Lower leg skin (tissue), 4 donors: ENCODE data around the gene MBD3L5. TPM values are rescaled to one million over a fixed set of nuclear protein-coding genes. Genes with fewer than 3 reads are reported as not detected.
"Not testable (repeated sequence)": the region's sequence is repeated elsewhere in the genome, so short reads cannot be mapped to it uniquely, and the experiment has no call there.

Experiments used
- DNase-seq, 2 donors: peaks; one replicate each; pipeline ENCODE4 v3.0.0-alpha.2; 2019; ENCODE audit warnings: low spot score in 2 of 2
- H3K4me3 ChIP-seq: fragments of 200-600 bp; sonication (generic); 2 replicates; pipeline ENCODE4 v1.5.1; 2017; ENCODE audit warnings: mild to moderate bottlenecking, low read depth; ENCODE audit not compliant: poor library complexity, severe bottlenecking
- POLR2A ChIP-seq, 2 donors: fragments of 450-650 bp; IDR thresholded peaks; one replicate each; pipeline ENCODE4 v1.6.1; 2016 to 2017; ENCODE audit warnings: antibody characterized with exemption in 2 of 2, mild to moderate bottlenecking in 1 of 2, moderate library complexity in 1 of 2
- WGBS, 2 donors: methylation state at CpG; one replicate each; pipeline ENCODE4 v1.1.5; 2018; 5-methylcytosine and 5-hydroxymethylcytosine counted together
- intact Hi-C: fragments of 100-400 bp; cut with DNase I; formaldehyde crosslinking; loops from one replicate; pipeline ENCODE4 v1.15.0; 2023; ENCODE audit warnings: low total_unique reads
- total RNA-seq, 4 donors: library from RNA; depleted of rRNA; stranded (reverse); fragments of >200 nt; gene quantifications; one replicate each; pipeline ENCODE4 v1.1.0, GENCODE V29; 2016
- TF ChIP-seq, protein P1 (sequence below), 3 donors: fragments of 450-650 bp; IDR thresholded peaks; one replicate each; pipeline ENCODE4 v1.5.1; 2016; ENCODE audit warnings: antibody characterized with exemption in 3 of 3, mild to moderate bottlenecking in 3 of 3, moderate library complexity in 2 of 3

MBD3L5 gene
- total RNA-seq, 4 donors from 2014 or later: not detected

DNA sequence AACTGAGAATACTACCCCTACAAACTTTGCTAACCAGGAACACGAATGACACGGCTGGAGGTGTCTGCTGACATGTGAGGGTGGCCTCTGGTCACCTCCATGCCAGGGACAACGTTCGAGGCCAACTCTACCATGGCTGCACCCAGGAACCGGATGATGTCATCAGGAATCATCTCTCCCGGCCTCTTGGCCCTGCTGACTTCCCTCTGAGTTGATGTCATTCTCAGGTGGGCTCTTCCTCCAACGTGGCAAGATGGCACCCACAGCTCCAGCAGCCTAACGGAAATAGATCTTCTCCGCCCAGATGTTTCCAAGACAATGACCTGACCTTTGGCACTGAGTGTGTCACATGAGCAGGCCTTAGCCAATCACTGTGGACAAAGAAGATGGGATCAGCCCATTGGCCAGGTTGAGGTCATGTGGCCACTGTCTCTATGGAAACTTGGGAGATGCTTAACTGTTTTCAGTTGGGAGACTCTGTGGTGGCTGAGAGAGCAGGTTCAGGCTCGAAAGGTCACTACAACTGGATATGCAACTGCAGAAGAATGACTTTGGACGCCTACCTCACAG is 24.2 kb upstream of the MBD3L5 start:
- TF ChIP-seq, protein P1, sequence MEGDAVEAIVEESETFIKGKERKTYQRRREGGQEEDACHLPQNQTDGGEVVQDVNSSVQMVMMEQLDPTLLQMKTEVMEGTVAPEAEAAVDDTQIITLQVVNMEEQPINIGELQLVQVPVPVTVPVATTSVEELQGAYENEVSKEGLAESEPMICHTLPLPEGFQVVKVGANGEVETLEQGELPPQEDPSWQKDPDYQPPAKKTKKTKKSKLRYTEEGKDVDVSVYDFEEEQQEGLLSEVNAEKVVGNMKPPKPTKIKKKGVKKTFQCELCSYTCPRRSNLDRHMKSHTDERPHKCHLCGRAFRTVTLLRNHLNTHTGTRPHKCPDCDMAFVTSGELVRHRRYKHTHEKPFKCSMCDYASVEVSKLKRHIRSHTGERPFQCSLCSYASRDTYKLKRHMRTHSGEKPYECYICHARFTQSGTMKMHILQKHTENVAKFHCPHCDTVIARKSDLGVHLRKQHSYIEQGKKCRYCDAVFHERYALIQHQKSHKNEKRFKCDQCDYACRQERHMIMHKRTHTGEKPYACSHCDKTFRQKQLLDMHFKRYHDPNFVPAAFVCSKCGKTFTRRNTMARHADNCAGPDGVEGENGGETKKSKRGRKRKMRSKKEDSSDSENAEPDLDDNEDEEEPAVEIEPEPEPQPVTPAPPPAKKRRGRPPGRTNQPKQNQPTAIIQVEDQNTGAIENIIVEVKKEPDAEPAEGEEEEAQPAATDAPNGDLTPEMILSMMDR (IDR thresholded peaks at IDR 0.05): no peak
- no peak for TF ChIP-seq POLR2A (IDR thresholded peaks at IDR 0.05)
- H3K4me3 ChIP-seq: no peak overlapping the region
- intact Hi-C loops: no loop called here
- no peak for DNase-seq
- 81 to 84% methylated on average over 11 of the region's 11 CpGs for WGBS, 2 donors

DNA sequence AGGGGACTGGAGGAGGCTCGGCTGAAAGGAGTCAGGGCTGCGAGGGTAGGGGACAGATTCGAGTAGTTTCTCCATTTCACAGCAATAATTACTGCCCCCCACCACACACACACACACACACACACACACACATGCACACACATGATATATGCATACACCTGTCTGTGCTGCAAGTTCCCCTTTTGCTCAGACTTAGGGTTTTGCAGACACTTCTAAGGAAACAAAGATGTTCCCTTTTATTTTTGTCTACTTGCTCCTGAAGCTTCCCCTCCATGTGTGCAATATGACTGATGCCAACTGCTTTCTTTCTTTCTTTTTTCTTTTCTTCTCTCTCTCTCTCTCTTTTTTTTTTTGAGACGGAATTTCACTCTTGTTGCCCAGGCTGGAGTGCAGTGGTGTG is 22.5 kb upstream of the MBD3L5 start:
- no peak for TF ChIP-seq POLR2A (IDR thresholded peaks at IDR 0.05)
- TF ChIP-seq, protein P1 (IDR thresholded peaks at IDR 0.05): no peak
- DNase-seq: no peak
- H3K4me3 ChIP-seq: no peak overlapping the region
- 61 to 71% methylated on average over 4 of the region's 4 CpGs for WGBS, 2 donors
- intact Hi-C loops: no loop called here

DNA sequence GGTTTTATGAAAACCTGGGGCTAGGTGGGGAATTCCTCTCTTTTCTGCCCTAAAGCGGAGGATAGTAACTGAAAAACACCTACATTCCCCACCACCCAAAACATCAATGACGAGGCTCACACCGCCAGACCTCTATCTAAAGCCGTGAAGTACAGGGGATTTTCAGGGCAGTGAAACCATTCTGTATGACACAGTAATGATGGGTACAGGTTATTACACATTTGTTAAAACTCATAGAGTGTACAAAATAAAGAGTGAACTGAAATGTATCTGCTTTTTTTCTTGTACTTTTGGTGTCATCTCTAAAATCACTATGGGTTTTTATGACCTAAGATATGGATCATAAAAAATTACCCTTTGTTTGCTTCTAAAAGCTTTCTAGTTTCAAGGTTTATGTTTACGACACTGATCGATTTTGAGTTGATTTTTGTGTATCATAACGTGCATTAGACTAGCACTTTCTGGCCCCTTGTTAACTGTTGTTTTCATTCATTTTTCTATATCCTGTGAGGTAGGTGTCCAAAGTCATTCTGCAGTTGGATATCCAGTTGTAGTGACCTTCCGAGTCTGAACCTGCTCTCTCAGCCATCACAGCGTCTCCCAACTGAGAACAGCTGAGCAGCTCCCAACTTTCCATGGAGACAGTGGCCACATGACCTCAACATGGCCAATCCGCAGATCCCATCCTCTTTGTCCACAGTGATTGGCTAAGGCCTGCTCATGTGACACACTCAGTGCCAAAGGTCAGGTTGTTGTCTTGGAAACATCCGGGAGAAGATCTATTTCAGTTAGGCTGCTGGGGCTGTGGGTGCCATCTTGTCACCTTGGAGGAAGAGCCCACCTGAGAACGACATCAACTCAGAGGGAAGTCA is 19.4 kb upstream of the MBD3L5 start:
- DNase-seq: no peak
- intact Hi-C loops: no loop called here
- TF ChIP-seq POLR2A (IDR thresholded peaks at IDR 0.05): no peak
- TF ChIP-seq, protein P1 (IDR thresholded peaks at IDR 0.05): no peak
- WGBS, 2 donors: 73 to 88% methylated on average over 12 of the region's 12 CpGs
- H3K4me3 ChIP-seq: no peak overlapping the region

DNA sequence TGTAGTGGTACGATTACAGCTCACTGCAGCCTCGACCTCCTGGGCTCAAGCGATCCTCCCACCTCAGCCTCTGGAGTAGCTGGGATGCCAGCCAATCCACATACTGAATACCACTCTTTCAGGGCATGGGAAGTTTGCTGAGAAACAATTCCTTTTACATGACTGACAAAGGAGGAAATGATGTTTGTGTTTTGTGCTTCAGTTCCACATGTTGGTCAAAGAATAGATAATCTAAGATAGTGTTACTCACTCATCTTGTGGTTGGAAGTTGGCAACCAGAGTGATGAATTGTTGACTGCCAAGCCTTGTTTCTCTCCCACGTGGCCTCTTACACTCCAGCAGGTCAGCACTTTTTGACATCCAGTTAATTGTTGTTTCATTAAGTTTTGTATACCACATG is 16.7 kb upstream of the MBD3L5 start:
- no peak overlapping the region for H3K4me3 ChIP-seq
- 57 to 69% methylated on average over 4 of the region's 4 CpGs for WGBS, 2 donors
- intact Hi-C loops: no loop called here
- TF ChIP-seq, protein P1 (IDR thresholded peaks at IDR 0.05): no peak
- TF ChIP-seq POLR2A (IDR thresholded peaks at IDR 0.05): no peak
- DNase-seq: no peak

DNA sequence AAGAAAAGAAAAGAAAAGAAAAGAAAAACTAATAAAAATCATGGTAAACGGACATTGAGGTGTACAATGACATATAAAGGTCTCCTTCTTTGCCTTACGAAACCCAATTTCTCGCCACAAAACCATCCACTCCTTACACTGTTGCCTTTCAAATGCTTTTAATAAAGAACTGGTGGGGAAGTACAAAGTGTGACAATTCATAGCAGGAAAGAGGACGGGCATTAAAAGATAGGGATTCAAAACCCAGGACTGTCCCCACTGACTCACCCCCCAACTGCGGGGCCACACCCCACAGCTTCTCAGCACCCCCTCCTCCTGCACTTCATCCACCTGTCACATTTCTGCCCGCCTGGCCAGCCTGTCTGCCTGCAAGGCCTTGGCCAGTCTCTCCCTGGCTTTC is 11.6 kb upstream of the MBD3L5 start:
- intact Hi-C loops: no loop called here
- TF ChIP-seq, protein P1 (IDR thresholded peaks at IDR 0.05): no peak
- TF ChIP-seq POLR2A (IDR thresholded peaks at IDR 0.05): no peak
- DNase-seq: no peak
- no peak overlapping the region for H3K4me3 ChIP-seq
- WGBS, 2 donors: 81 to 85% methylated on average over 6 of the region's 6 CpGs

DNA sequence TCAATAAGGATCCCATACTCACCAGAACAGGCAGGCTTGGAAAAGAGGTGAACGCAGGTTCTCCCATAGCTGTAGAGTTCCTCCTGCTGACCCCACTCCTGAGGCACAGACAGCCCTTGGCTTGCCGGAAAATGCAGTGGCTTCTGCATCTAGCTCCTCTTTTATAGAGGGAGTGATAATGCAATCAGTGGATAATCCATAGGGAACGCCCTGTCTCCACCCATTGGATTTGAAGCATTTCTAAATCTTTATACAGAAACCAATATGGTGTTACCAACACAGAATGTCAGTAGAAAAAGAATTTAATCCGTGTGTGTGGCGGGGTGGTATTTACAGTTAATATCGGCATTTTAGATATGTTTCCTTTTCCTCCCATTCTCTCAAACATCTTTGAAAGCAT is 9.0 kb upstream of the MBD3L5 start, which contains the start of gene MBD3L2B:
TSS of gene MBD3L2B (minus strand) at position 101 of the 400 bp plus-strand sequence. CDS start at position 67, 34 bp downstream.
- not testable (repeated sequence) for DNase-seq

DNA sequence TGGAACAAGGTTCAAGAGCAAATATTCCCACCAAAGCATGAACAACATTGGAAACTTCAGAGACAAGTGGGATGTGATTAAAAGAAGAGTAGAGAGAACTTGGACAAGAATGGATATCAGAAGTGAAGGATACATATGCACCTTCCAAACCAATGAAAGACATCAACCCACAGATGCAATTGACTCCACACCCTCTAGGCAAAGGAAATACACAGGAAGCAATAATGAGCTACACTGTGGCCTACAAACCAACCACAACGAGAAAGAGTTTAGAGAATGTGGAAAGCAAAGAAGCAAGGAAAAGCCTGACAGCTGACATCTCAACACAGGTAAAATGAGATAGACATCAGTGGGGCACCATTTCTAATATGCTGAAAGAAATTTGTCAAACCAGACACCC is 1.6 kb upstream of the MBD3L5 start:
- intact Hi-C loops, DNase-seq, H3K4me3 ChIP-seq: not testable (repeated sequence)
- WGBS, 2 donors: no CpG with 5 or more reads among the region's 1 CpG

More for the DNA sequence above, 9.0 kb upstream of the MBD3L5 start, which contains the start of gene MBD3L2B:
- intact Hi-C loops, H3K4me3 ChIP-seq: not testable (repeated sequence)
- WGBS, 2 donors: no CpG with 5 or more reads among the region's 6 CpGs

DNA sequence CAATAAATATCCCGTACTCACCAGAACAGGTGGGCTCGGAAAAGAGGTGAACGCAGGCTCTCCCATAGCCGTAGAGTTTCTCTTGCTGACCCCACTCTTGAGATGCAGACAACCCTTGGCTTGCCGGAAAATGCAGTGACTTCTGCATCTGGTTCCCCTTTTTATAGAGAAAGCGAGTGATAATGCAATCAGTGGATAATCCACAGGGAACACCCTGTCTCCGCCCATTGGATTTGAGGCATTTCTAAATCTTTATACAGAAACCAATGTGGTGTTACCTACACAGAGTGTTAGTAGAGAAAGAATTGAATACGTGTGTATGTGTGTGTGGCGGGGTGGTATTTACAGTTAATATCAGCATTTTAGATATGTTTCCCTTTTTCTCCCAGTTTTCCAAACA is 9.7 kb downstream of the MBD3L5 start, which contains the start of gene MBD3L4:
TSS of gene MBD3L4 (minus strand) at position 101 of the 400 bp plus-strand sequence. CDS start at position 66, 35 bp downstream.
- DNase-seq, H3K4me3 ChIP-seq, intact Hi-C loops: not testable (repeated sequence)
- WGBS, 2 donors: 60 to 88% methylated on average over 1 to 2 of the region's 9 CpGs

DNA sequence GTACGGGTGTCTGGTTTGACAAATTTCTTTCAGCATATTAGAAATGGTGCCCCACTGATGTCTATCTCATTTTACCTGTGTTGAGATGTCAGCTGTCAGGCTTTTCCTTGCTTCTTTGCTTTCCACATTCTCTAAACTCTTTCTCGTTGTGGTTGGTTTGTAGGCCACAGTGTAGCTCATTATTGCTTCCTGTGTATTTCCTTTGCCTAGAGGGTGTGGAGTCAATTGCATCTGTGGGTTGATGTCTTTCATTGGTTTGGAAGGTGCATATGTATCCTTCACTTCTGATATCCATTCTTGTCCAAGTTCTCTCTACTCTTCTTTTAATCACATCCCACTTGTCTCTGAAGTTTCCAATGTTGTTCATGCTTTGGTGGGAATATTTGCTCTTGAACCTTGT is 11.2 kb downstream of the MBD3L5 start:
- WGBS, 2 donors: no CpG with 5 or more reads among the region's 2 CpGs
- H3K4me3 ChIP-seq, DNase-seq, intact Hi-C loops: not testable (repeated sequence)
